ENCODE measurements around the gene AZU1.
"Not testable (repeated sequence)": the region's sequence is repeated elsewhere in the genome, so short reads cannot be mapped to it uniquely, and the experiment has no call there.

Gene AZU1

GRCh38 chr19:810883-811489 is 16.7 kb upstream of the AZU1 start:
- DNase-seq (ENCODE audit: low spot score), result no peak

GRCh38 chr19:811506-812048 is 16.1 kb upstream of the AZU1 start:
- DNase-seq (ENCODE audit: low spot score), result no peak

- no peak for DNase-seq (ENCODE audit: low spot score)
These were observed 15.4 kb upstream of the AZU1 start for GRCh38 chr19:812049-812746.

- no peak for DNase-seq (ENCODE audit: low spot score)
These were observed 14.9 kb upstream of the AZU1 start for GRCh38 chr19:812747-813218.

- DNase-seq (ENCODE audit: low spot score), result no peak
These were observed 14.2 kb upstream of the AZU1 start for GRCh38 chr19:813219-814151.

- no peak for DNase-seq (ENCODE audit: low spot score)
These were observed 13.2 kb upstream of the AZU1 start for GRCh38 chr19:814152-815078.

GRCh38 chr19:815079-815774 is 12.4 kb upstream of the AZU1 start:
- no peak for DNase-seq (ENCODE audit: low spot score)

- no peak for DNase-seq (ENCODE audit: low spot score)
These were observed 11.7 kb upstream of the AZU1 start for GRCh38 chr19:815775-816499.

GRCh38 chr19:816500-816857 is 11.2 kb upstream of the AZU1 start:
- DNase-seq (ENCODE audit: low spot score), result no peak

- DNase-seq (ENCODE audit: low spot score), result not testable (repeated sequence)
These were observed 7.4 kb upstream of the AZU1 start for GRCh38 chr19:820212-820611.

- no peak for DNase-seq (ENCODE audit: low spot score)
These were observed 6.3 kb upstream of the AZU1 start for GRCh38 chr19:821231-821824.

- no peak for DNase-seq (ENCODE audit: low spot score)
These were observed 5.7 kb upstream of the AZU1 start, which contains the start of gene PLPPR3 for GRCh38 chr19:821825-822503. TSS of gene PLPPR3 (minus strand) at chr19:821955. CDS start at chr19:821559, 396 bp downstream.

GRCh38 chr19:823565-824121 is 4.0 kb upstream of the AZU1 start:
- no peak for DNase-seq (ENCODE audit: low spot score)

GRCh38 chr19:824885-825284 is 2.8 kb upstream of the AZU1 start:
- no peak for DNase-seq (ENCODE audit: low spot score)

GRCh38 chr19:825897-826644 is 1.6 kb upstream of the AZU1 start:
- DNase-seq (ENCODE audit: low spot score), result no peak

- no peak for DNase-seq (ENCODE audit: low spot score)
These were observed 325 bp upstream of the AZU1 start for GRCh38 chr19:827314-827709.

GRCh38 chr19:829129-829758 is 1.6 kb downstream of the AZU1 start:
- no peak for DNase-seq (ENCODE audit: low spot score)
